CD4-positive, alpha-beta T cell treated with Interleukin-4 for 1 hour (primary cell): ENCODE results near the gene SYVN1.
A peak's percentile ranks its signal among the peaks of the same experiment; 100 is the strongest.
"Not testable (repeated sequence)": the region's sequence is repeated elsewhere in the genome, so short reads cannot be mapped to it uniquely, and the experiment has no call there.

Experiments
- DNase-seq, 2 donors: peaks; one replicate each; pipeline ENCODE4 v3.0.0-alpha.2; 2020 to 2022

Gene SYVN1

GRCh38 chr11:65150509-65151299 is 16.4 kb upstream of the SYVN1 start:
- DNase-seq, result peak; percentile 11 to 79

- not testable (repeated sequence) for DNase-seq
Observed at GRCh38 chr11:65150131-65150508, 15.8 kb upstream of the SYVN1 start.

GRCh38 chr11:65148657-65149056 is 14.3 kb upstream of the SYVN1 start:
- DNase-seq, result no peak

- DNase-seq, result no peak
Observed at GRCh38 chr11:65147352-65148075, 13.2 kb upstream of the SYVN1 start.

GRCh38 chr11:65141896-65142494 is 7.7 kb upstream of the SYVN1 start:
- no peak for DNase-seq

GRCh38 chr11:65136515-65137096 is 2.3 kb upstream of the SYVN1 start:
- no peak for DNase-seq

GRCh38 chr11:65135633-65136145 is 1.4 kb upstream of the SYVN1 start:
- DNase-seq, result no peak

- peak; percentile 92 to 95 for DNase-seq
Observed at GRCh38 chr11:65134952-65135632, 773 bp upstream of the SYVN1 start.

- no peak for DNase-seq
Observed at GRCh38 chr11:65133724-65134123, 595 bp downstream of the SYVN1 start.

- DNase-seq, result peak; percentile 59 to 67
Observed at GRCh38 chr11:65132988-65133700, 1.2 kb downstream of the SYVN1 start.

GRCh38 chr11:65132238-65132987 is 1.9 kb downstream of the SYVN1 start:
- DNase-seq, result peak in 1 of 2 donors; percentile 57

- DNase-seq, result peak in 1 of 2 donors; percentile 10
Observed at GRCh38 chr11:65131895-65132237, 2.5 kb downstream of the SYVN1 start.

GRCh38 chr11:65131417-65131776 is 2.9 kb downstream of the SYVN1 start:
- peak in 1 of 2 donors; percentile 6 for DNase-seq

GRCh38 chr11:65130631-65131416 is 3.5 kb downstream of the SYVN1 start:
- peak in 1 of 2 donors; percentile 9 for DNase-seq

- DNase-seq, result peak in 1 of 2 donors; percentile 36
Observed at GRCh38 chr11:65129649-65130441, 4.5 kb downstream of the SYVN1 start.

GRCh38 chr11:65128182-65129145 is 5.9 kb downstream of the SYVN1 start:
- DNase-seq, result no peak

- DNase-seq, result no peak
Observed at GRCh38 chr11:65127473-65128181, 6.7 kb downstream of the SYVN1 start.
